ENCODE data around the gene FREM2.

The FREM2 gene

DNA sequence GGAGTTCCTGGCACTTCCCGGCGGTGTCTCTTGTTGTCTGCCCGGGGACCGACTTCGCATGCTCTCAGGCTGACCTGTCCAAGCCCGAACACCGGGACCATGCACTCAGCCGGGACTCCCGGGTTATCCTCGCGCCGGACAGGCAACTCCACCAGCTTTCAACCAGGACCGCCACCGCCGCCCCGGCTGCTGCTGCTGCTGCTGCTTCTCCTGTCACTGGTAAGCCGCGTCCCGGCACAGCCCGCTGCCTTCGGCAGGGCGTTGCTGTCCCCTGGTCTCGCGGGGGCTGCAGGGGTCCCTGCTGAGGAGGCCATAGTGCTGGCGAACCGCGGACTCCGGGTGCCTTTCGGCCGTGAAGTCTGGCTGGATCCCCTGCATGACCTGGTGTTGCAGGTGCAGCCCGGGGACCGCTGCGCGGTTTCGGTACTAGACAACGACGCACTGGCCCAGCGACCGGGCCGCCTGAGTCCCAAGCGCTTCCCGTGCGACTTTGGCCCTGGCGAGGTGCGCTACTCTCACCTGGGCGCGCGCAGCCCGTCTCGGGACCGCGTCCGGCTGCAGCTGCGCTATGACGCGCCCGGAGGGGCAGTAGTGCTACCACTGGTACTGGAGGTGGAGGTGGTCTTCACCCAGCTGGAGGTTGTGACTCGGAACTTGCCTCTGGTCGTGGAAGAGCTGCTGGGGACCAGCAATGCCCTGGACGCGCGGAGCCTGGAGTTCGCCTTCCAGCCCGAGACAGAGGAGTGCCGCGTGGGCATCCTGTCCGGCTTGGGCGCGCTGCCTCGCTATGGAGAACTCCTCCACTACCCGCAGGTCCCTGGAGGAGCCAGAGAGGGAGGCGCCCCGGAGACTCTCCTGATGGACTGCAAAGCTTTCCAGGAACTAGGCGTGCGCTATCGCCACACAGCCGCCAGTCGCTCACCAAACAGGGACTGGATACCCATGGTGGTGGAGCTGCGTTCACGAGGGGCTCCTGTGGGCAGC is 661 bp downstream of the FREM2 start:
- no peak for DNase-seq (ENCODE audit: low spot score)

DNA sequence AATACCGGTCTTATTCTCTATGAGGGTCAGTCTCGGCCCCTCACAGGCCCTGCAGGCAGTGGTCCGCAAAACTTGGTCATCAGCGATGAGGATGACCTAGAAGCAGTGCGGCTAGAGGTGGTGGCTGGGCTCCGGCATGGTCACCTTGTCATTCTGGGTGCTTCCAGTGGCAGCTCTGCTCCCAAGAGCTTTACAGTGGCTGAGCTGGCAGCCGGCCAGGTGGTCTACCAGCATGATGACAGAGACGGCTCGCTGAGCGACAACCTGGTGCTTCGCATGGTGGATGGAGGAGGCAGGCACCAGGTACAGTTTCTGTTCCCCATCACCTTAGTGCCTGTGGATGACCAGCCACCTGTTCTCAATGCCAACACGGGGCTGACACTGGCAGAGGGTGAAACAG is 1.8 kb downstream of the FREM2 start:
- no peak for DNase-seq (ENCODE audit: low spot score)

DNA sequence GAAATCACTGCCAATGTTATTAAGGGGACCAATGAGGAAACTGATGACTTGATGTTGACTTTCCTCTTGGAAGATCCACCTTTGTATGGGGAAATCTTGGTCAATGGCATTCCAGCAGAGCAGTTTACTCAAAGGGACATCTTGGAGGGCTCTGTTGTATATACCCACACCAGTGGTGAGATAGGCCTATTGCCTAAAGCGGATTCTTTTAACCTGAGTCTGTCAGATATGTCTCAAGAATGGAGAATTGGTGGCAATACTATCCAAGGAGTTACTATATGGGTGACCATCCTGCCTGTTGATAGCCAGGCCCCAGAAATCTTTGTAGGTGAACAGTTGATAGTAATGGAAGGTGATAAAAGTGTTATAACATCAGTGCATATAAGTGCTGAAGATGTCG is 3.4 kb downstream of the FREM2 start:
- DNase-seq (ENCODE audit: low spot score): no peak

DNA sequence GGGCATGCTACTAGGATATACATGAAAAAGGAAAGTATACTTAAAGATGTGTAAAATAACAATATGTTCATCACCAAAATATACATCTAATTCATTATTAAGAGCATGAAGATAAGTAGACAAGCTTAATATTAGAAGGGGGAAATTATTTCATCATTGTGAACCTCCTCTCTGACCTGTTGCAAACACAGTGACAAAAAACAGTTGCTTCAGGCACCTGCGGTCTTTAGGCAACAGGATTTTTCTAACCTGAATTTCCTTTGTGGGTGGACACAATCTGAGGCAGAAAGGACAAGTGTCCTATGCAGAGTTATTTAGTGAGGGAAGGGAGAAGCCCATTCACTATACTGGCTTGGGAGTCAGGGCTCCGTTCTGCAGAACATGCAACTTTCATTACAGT is 6.3 kb downstream of the FREM2 start:
- no peak for DNase-seq (ENCODE audit: low spot score)

DNA sequence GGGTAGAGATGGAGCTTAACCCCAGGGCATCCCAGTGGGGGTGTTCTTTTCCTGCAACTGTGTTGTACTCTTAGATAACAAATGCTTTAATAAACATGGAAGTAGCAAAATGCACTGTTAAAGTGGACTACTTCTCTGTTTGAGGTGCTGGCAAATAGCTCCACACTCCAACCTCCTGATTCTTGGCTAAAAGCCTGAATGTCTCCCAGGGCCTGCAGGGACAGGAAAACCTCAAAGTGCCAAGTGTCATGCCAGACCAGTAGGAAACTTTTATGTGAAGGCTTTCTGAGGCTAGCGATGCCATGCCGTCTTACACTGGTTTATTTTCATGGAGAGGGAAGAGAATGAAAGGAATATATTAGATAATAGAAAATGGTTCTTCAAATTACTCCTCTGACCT is 6.8 kb downstream of the FREM2 start:
- no peak for DNase-seq (ENCODE audit: low spot score)

DNA sequence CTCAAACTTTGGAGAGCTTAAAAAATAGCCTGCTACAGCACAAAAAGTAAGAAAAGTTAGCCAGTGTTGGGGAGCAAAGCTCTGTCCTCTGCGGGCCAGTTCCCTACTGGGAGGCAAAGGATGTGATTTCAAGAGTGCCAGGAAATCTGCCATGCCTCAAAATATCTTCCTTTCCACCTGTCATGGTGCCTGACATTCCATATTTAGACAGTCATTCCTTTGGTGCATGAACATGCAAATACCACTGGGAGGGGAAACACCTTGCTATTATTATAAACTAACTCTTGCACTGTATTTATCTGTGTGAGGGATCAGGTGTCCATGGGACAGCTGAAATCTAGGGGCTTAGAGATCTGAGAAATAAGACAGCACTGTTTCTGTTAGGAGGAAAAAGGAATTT is 10.3 kb downstream of the FREM2 start:
- no peak for DNase-seq (ENCODE audit: low spot score)

DNA sequence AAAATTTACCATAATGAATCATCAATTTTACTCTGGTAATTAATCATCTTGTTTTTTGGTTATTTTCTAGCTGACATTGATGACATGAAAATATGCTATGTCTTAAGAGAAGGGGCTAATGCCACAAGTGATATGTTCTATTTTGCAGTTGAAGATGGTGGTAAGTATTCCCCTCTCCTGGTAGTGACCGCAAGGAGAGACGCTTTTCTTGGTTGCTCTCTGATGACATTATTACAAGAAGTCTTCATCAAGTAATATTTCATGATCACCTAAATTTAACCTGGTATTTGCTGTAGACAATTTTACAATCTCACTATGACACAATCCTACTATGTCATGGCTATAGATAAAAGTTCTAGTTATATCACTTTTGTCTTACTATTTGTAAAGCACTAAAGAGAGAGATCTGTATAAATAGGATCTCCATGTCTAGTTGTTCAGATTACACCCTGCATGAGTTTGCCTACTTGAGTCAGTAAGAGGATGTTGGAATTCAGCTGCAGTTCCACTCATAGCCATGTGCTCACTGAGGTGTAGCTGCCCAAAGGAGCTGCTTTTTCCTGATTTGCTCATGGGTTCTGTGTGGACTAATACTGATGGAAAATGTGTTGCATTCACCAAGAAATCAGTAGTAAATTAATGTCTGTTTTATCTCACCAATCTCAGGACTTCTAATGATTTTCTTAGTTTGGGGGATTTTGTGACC is 10.9 kb downstream of the FREM2 start:
- DNase-seq (ENCODE audit: low spot score): no peak

DNA sequence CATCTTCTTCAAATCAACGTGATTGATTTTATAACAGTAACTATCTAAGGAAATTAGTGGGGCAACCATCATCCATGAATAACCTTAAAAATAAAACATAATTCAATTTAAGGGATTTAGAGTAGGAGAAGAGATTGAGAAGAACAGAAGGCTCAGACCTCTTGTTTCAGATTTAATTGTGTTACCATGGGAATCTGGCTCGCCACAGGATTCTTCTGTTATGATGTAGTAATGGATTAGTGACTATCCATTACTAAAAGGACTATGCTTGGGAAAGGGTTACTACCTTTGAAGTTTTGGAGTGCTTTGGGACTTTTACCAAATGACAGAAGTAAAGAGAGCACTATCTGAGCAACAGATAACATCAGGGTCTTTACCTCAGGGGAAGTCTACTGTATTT is 13.2 kb downstream of the FREM2 start:
- DNase-seq (ENCODE audit: low spot score): no peak

DNA sequence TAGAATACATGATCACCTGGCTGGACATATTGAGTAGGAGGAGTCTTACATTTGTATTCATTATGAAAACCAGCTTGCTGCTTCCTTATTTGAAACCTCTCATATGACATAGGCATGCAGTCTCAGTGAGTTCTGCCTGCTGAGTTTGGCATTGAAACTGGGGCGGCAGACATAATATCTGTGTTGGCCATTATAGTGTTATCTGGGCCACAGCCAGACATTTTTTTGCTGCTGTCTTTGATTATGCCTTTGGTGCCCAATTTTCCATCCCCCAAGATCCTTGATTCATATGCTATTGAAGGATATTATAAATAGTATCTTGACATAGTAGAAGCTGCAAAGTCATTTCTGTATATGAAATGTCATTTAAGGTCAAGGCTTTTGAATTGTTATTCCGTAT is 15.8 kb downstream of the FREM2 start:
- no peak for DNase-seq (ENCODE audit: low spot score)

DNA sequence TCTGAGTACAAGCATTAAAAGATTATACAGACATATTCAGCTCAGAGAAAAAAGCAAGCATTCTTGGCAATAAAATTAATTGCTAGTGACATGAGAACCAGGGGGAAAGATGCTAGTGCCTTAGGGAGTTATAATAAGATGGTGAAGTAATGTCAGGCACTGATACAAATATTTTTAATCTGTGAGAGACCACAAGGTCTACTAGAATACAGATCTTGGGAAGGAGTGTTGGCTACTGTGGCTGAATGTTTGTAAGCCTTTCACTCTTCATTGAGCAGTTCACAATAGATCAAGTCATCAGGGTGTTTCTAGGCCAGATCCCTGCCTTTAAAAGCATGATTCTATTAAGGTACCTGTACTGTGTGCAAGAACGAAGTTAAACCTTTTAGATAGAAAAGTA is 16.4 kb downstream of the FREM2 start:
- DNase-seq (ENCODE audit: low spot score): no peak

DNA sequence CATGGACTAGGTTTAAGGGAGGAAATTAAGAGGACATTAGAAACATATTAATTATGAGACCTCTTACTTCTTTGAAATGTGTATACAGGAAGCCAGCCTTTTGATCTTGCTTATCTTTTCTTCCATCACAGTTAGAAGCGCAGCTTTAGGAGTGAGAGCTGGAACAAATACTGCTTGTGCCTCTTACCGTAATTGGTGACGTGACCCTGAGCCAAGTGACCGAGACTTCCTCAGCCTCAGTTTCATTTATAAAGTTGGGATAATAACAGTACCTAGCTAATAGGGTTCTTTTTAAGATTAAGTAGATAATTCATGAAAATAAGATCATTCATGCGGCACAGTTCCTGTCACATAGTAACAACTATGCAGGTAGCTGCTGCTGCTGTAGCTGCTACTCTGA is 18.5 kb downstream of the FREM2 start:
- no peak for DNase-seq (ENCODE audit: low spot score)

DNA sequence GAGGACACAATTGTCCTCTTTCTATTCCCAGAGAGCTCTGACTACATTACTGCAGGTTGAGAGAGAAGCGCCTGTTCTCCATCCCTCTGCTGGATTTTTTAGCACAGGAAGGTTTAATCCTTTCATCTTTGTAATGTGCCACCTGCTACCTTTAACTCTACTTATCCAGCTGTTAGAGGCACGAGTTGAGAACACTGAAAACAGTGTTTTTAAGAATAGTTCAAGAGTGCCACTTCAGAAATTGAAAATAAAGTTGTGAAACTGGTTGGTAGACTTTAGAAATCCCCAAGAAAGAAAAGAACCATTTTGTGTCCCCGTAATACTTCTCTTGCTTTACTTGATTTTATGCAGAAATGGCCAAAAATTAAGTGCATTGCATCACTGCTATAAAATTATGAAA is 20.6 kb downstream of the FREM2 start:
- no peak for DNase-seq (ENCODE audit: low spot score)

DNA sequence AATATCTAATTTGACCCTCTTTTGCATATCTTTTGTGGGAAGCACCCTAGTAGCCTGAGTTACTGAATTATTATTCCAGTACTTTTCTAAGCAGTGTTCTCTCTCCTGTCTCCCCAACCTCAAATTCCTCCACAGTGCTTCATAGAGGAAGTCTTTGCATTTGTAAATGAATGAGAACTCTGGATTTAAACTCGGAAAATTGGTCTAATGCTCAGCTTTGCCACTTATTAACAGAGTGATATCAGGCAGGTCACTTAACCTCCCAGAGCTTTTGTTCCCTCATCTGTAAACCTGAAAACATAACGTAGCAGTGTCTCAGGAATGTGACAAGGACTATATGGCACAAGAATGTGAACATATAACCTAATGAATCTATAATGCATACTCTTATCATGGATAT is 26.2 kb downstream of the FREM2 start:
- no peak for DNase-seq (ENCODE audit: low spot score)

DNA sequence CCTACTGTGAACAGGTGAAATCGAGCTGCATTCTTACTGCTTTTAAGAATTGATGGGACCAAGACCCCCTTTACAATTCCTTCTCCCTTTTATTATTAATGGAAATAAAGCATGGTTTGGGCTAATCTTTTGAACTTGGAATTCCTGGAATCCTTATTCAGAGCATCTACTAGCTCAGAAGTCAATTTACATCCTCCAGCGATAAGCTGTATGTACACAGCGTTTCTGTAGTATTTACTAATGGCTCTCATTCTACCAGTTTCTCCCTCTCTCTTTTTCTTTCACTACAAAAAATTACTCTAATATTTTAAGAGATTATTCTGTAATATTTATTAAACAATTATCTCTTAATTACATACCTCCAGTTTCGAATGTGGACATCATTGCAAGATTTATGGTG is 31.5 kb downstream of the FREM2 start:
- DNase-seq (ENCODE audit: low spot score): no peak

DNA sequence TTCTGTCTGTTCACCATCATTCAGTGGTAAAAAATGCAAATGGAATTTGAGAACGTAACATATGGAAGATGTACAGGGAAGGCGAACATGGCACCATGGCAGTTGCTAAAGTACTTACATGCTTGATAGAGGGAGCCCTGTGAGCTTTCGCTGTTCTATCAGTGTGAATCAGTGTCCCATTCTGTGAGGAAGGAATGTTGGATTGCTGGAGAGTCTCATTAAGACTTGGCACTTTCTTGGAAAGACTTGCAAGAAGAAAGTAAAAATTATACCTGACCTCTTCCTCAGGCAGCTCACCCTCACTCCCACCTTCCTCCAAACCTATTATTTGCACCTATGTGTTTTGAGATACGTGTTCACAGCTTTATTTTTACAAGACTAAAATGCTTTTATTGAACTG is 43.5 kb downstream of the FREM2 start:
- no peak for DNase-seq (ENCODE audit: low spot score)

DNA sequence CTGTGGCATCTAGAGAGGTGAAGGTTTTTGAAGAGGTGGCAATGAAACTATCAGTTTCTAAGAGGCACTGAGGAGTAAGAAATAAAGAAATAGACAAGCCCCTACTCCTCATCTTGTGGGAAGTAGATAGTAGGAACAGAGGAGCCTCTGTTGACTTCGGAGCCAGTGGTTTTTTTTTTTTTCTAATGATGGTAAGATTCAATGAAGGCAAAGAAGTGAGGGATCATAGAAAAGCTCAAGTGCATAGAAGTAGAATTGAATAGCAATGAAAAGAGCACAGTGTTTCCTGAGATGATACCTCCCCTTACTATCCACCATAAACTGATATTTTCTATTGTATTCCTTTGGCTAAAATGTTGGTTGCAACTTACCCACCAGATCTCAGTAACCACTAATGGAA is 46.3 kb downstream of the FREM2 start:
- no peak for DNase-seq (ENCODE audit: low spot score)

DNA sequence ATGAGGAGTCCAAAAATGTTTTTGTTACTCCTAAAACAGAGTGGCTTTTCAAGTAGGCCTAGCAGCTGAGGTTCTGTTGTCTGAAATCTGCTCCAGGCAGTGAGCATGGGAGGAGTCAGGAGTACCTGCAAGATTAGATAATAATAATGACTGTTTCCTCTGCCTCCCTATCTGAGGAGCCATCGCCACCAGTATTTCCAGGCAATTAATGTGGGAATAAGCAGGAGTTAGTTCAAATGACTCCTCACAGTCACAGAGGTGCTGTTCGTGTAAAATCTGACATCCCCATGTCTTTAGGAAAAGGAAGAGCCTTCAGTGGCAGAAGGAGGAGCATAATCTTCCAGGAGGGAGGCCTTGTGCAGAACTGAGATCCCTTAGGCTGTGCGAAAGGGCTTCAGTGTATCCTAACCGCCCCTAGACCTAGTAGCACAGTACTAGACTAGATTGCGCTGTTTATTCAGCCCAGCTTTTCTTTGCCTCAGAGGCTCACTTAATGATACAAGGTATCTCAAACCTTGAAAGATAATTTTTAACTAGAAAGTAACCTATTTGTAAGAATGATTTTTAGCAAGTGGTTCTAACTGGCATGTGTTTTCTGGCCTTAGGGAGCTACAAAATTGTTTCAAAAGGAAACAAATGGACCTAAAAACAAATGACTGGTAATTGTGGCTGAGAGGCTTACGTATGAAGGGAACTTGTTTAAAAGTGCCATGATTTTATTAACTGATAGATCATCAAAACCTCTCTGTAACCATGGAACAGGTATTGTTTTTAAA is 49.0 kb downstream of the FREM2 start:
- no peak for DNase-seq (ENCODE audit: low spot score)

DNA sequence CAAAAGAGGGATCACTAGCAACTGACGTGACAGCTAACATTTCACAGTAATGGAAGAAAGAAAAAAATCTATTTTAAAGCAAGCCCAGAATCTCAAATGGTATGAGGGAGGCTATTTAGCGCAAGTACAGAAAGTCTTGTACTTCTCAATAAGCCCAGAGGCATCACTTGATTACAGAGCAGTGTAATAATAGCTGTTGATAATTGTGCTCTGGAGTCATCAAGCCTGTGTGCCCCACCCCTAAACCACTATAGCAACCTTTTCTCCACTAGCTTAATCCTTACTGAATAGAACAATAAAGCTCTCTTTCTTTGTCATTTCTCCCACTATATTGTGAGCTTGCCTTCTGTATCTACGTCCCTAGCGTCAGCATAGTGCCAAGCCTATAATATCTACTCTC is 56.6 kb downstream of the FREM2 start:
- DNase-seq (ENCODE audit: low spot score): no peak

DNA sequence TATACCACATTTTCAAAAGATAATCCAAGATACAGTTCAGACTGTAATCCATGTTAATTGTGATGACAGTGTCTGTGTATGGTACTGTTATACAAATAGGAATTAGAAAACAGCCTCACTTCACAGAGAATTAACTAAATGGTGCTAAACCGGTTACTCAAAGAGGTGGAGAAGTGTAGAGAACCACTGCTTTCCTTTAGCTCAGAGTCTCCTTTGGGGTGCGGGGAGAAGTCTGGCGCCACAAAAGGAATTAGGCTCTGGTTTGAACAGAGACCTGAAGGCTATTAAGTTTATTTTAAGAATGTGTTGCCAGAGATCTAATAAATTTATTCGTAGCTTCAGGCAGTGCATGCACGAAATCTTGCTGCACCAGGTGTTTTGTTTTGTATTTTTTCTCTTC is 65.8 kb downstream of the FREM2 start:
- no peak for DNase-seq (ENCODE audit: low spot score)

DNA sequence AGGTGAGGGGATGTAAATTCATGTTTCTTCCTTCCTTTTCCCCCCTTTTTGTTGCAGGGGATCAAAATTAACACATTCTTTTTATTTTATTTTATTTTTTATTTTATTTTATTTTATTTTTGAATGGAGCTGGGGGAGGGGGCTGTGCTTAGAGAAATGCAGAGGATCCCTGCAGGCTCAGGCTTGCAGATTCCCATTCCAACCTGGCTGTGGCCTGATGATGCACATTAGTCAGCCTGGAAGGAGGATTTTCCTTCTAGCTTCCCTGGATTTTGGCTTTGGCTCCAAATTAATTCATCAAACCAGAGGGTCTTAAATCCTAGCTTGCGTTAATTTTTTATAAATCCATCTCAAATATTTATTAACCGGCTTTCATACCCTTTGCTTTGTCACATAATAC is 67.0 kb downstream of the FREM2 start:
- DNase-seq (ENCODE audit: low spot score): no peak

DNA sequence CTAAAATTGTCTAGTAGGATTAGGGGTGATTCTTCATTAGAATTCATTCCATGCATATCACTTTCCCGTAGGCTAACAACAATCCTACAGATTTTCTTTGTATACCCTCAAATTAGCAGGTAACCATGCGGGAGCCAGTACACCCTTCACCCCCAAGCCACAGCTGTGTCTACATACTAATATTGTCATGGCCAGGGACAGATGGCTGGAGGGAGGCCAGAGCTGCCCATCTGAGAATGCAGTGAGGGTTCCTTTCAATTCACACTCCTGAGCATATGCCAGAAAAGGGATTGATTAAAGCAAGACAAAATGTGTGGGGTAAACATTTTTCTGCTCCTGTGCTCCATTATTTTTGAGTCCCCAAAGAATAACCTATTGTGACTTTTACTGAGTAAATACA is 68.9 kb downstream of the FREM2 start:
- no peak for DNase-seq (ENCODE audit: low spot score)

DNA sequence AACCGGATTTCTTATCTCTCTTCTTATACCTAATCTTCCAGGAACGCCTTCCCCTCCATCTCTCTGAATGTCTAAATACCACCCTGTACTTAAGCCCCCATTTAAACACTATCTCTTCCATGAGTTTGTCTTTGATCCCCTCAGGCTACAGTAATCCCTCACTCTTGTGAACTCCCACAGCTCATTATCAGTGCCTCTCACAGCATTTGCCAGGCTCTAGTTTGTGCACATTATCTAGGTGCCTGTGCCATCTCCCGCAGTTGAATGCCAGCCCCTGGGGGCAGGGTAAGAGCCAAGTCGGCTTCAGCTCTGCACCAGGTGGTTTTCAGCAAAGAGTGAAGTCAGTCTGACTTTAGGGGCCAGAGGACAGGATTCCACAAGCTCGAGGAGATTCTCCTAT is 71.4 kb downstream of the FREM2 start:
- DNase-seq (ENCODE audit: low spot score): no peak

DNA sequence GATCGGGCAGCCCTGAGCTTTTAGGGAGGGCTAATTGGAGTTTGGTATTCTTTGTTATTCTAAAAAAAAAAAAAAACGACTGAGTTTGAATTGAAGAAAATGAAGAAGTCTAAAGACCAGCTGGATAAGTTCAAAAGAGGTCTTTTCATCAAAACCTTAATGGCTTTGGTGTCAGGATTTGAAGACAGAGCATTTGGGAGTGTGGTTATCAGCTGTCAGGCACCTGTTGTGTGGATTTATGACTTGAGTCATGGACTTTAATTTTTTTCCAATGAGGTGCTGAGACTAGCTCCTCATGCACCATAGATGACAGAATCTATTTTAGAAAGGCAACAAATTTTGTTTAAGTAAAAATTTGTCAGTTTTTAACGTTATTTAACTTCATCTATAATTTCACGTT is 72.5 kb downstream of the FREM2 start:
- DNase-seq (ENCODE audit: low spot score): no peak

All from HuH-7 (cell line).